PC-3 (cell line): Measurements from ENCODE around the gene MLYCD. TPM values are rescaled to one million over a fixed set of nuclear protein-coding genes. Genes with fewer than 3 reads are reported as not detected.

Source experiments
- ATAC-seq: fragments of 200-7000 bp; cut with Tn5 transposase; 2 replicates; pipeline ENCODE4 v1.9.1; 2020; ENCODE audit warnings: mild to moderate bottlenecking, moderate library complexity
- BruUV-seq: library from RNA; stranded (reverse); fragments of 400-500 nt; replicated peaks from 2 replicates; lab custom pipeline; 2021; lab: Mats Ljungman, UMichigan
- CTCF ChIA-PET: fragments of 300-600 bp; sonication (Branson Sonifier 250); formaldehyde crosslinking; loops from one replicate; lab custom pipeline; 2022; ENCODE audit warnings: antibody characterized with exemption; lab: Charles Lee
- POLR2A ChIA-PET: fragments of 300-600 bp; sonication (Branson Sonifier 250); formaldehyde crosslinking; loops from one replicate; lab custom pipeline; 2022; ENCODE audit warnings: antibody characterized with exemption; ENCODE audit not compliant: unreplicated experiment; lab: Charles Lee
- DNase-seq: peaks from one replicate; pipeline ENCODE4 v3.0.0-alpha.2; 2015
- H2AFZ ChIP-seq: fragments of 300-600 bp; sonication (generic); 2 replicates; pipeline ENCODE4 v1.6.0; 2016; ENCODE audit warnings: antibody characterized with exemption, low read length
- H3F3A ChIP-seq: fragments of 300-600 bp; sonication (generic); one replicate; pipeline ENCODE4 v1.6.0; 2017; ENCODE audit warnings: antibody characterized with exemption, low read length, control low read depth, mild to moderate bottlenecking; ENCODE audit not compliant: unreplicated experiment
- H3K27ac ChIP-seq: fragments of 300-600 bp; sonication (generic); 2 replicates; pipeline ENCODE4 v1.5.1; 2016; ENCODE audit warnings: mild to moderate bottlenecking, low read length
- H3K27me3 ChIP-seq: fragments of 300-600 bp; sonication (generic); 2 replicates; pipeline ENCODE4 v1.6.1; 2016; ENCODE audit warnings: low read length, mixed read lengths
- H3K36me3 ChIP-seq: fragments of 300-600 bp; sonication (generic); 2 replicates; pipeline ENCODE4 v1.6.1; 2016; ENCODE audit warnings: low read depth, mixed run types, low read length, mixed read lengths
- H3K4me1 ChIP-seq: fragments of 300-600 bp; sonication (generic); 2 replicates; pipeline ENCODE4 v1.5.1; 2016; ENCODE audit warnings: low read length; ENCODE audit not compliant: insufficient read depth
- H3K4me2 ChIP-seq: fragments of 300-600 bp; sonication (generic); 2 replicates; pipeline ENCODE4 v1.6.0; 2016; ENCODE audit warnings: low read length
- H3K4me3 ChIP-seq: fragments of 300-600 bp; sonication (generic); 2 replicates; pipeline ENCODE4 v1.5.1; 2016; ENCODE audit warnings: mild to moderate bottlenecking, low read length, mixed read lengths
- H3K79me2 ChIP-seq: fragments of 300-600 bp; sonication (generic); 2 replicates; pipeline ENCODE4 v1.6.1; 2017; ENCODE audit warnings: low read length, mixed read lengths
- H3K9ac ChIP-seq: fragments of 300-600 bp; sonication (generic); 2 replicates; pipeline ENCODE4 v1.6.0; 2016; ENCODE audit warnings: mild to moderate bottlenecking, low read length
- H3K9me2 ChIP-seq: fragments of 300-600 bp; sonication (generic); replicated peaks from 2 replicates; pipeline ENCODE4 v1.6.1; 2016; ENCODE audit warnings: mixed run types, low read length, mixed read lengths
- H3K9me3 ChIP-seq: fragments of 300-600 bp; sonication (generic); 2 replicates; pipeline ENCODE4 v1.6.1; 2016; ENCODE audit warnings: low read length, mixed read lengths
- H4K20me1 ChIP-seq: fragments of 300-600 bp; sonication (generic); 2 replicates; pipeline ENCODE4 v1.6.1; 2016; ENCODE audit warnings: low read length, mixed read lengths
- CTCF ChIP-seq: fragments of 300-600 bp; sonication (generic); conservative IDR thresholded peaks from 2 replicates; pipeline ENCODE4 v1.5.1; 2017; ENCODE audit warnings: antibody characterized with exemption, low read depth, mild to moderate bottlenecking, low read length
- EZH2 ChIP-seq: fragments of 300-600 bp; sonication (generic); IDR thresholded peaks from one replicate; pipeline ENCODE4 v1.6.1; 2017; ENCODE audit warnings: antibody characterized with exemption, mild to moderate bottlenecking, low read length; ENCODE audit not compliant: unreplicated experiment
- EZH2phosphoT487 ChIP-seq: fragments of 300-600 bp; sonication (generic); IDR thresholded peaks from 2 replicates; pipeline ENCODE4 v1.6.1; 2018; ENCODE audit warnings: mild to moderate bottlenecking, antibody characterized with exemption, low read length, borderline replicate concordance
- intact Hi-C: fragments of 100-400 bp; cut with micrococcal nuclease; formaldehyde crosslinking; loops from 2 replicates; pipeline ENCODE4 v1.9.0; 2023
- total RNA-seq: library from RNA; depleted of rRNA; stranded (reverse); fragments of >200 nt; gene quantifications from 2 replicates; pipeline ENCODE4 v1.2.3, GENCODE V29; 2014

Gene MLYCD
- total RNA-seq, 1 experiment from 2014 or later: 0.95 TPM

- DNase-seq: no peak
- no peak for ATAC-seq
- Histone ChIP-seq H3K36me3 (no peaks in the 10 kb centered on the region), H3K9ac (no peak overlapping the region), H3K4me1 (no peaks in the 10 kb centered on the region), H4K20me1 (no peaks in the 10 kb centered on the region), H3F3A (no peaks in the 10 kb centered on the region), H3K27me3 (no peaks in the 10 kb centered on the region), H3K9me2 (no peaks in the 10 kb centered on the region), H3K27ac (no peak overlapping the region), H2AFZ (no peak overlapping the region), H3K79me2 (no peaks in the 10 kb centered on the region), H3K9me3 (no peaks in the 10 kb centered on the region), H3K4me3 (no peak overlapping the region), H3K4me2 (no peak overlapping the region)
- POLR2A ChIA-PET: no interaction called here
- intact Hi-C loops: no loop called here
- TF ChIP-seq EZH2phosphoT487: no peak
- TF ChIP-seq CTCF: no peak
- no peak for TF ChIP-seq EZH2
- BruUV-seq: no TSS peak
- CTCF ChIA-PET: no interaction called here
Observed at GRCh38 chr16:83966153-83966696, 67.3 kb downstream of the MLYCD start.

GRCh38 chr16:83967091-83967490, 68.2 kb downstream of the MLYCD start:
- CTCF ChIA-PET: no interaction called here
- intact Hi-C loops: no loop called here

More at GRCh38 chr16:83967091-83967490, 68.2 kb downstream of the MLYCD start:
- no peaks in the 10 kb centered on the region for H3K9me3 ChIP-seq
- H3K9ac ChIP-seq: no peak overlapping the region
- no peak for DNase-seq
- no TSS peak for BruUV-seq
- H3K27me3 ChIP-seq: no peaks in the 10 kb centered on the region
- H3K36me3 ChIP-seq: no peaks in the 10 kb centered on the region
- H3K79me2 ChIP-seq: no peaks in the 10 kb centered on the region
- no peaks in the 10 kb centered on the region for H4K20me1 ChIP-seq
- H3K9me2 ChIP-seq: no peaks in the 10 kb centered on the region
- no peak for ATAC-seq
- no peaks in the 10 kb centered on the region for H3F3A ChIP-seq
- TF ChIP-seq EZH2phosphoT487 (no peak), CTCF (no peak), EZH2 (no peak)
- no peak overlapping the region for H3K4me2 ChIP-seq
- no peak overlapping the region for H3K27ac ChIP-seq
- no peak overlapping the region for H3K4me3 ChIP-seq
- POLR2A ChIA-PET: interaction anchor here (0.6 kb wide), 1 partner anchor 77 kb away, joined by 3 read pairs; no protein-coding TSS in a partner anchor
- no peak overlapping the region for H2AFZ ChIP-seq
- H3K4me1 ChIP-seq: no peaks in the 10 kb centered on the region
